Activated T-helper 2 cell treated with anti-CD3 and anti-CD28 coated beads, Interferon-gamma antibody, Interleukin-2, Interleukin-4, amounts not matched to agents 10 μg/mL and 5 μg/mL and 100 μg/mL, durations not matched to agents 14 hours and 24 hours and 36 hours (primary cell): Measurements from ENCODE around the gene CST6. TPM values are rescaled to one million over a fixed set of nuclear protein-coding genes. Genes with fewer than 3 reads are reported as not detected.
A peak's percentile ranks its signal among the peaks of the same experiment; 100 is the strongest.

ENCODE experiments used
- DNase-seq: peaks from one replicate; pipeline ENCODE4 v3.0.0; 2021; ENCODE audit warnings: low spot score
- H3K27ac Mint-ChIP-seq: one replicate; pipeline ENCODE4 v1.8.0; 2021; ENCODE audit warnings: mixed read lengths
- H3K27me3 Mint-ChIP-seq: one replicate; pipeline ENCODE4 v1.8.0; 2021; ENCODE audit warnings: low read depth, mixed read lengths
- H3K36me3 Mint-ChIP-seq: one replicate; pipeline ENCODE4 v1.8.0; 2021; ENCODE audit warnings: low read depth, mixed read lengths
- H3K4me1 Mint-ChIP-seq: one replicate; pipeline ENCODE4 v1.8.0; 2021; ENCODE audit warnings: low read depth, mixed read lengths
- H3K4me3 Mint-ChIP-seq: one replicate; pipeline ENCODE4 v1.8.0; 2021; ENCODE audit warnings: low read depth, mild to moderate bottlenecking, moderate library complexity, mixed read lengths
- H3K9me3 Mint-ChIP-seq: one replicate; pipeline ENCODE4 v1.8.0; 2021; ENCODE audit warnings: mixed read lengths
- intact Hi-C: fragments of 100-400 bp; cut with micrococcal nuclease; formaldehyde crosslinking; loops from one replicate; pipeline ENCODE4 v1.15.1; 2023
- total RNA-seq: library from RNA; stranded (reverse); gene quantifications from 2 replicates; pipeline ENCODE4 v1.2.3, GENCODE V29; 2022

Gene CST6
- total RNA-seq, 1 donor from 2014 or later = 0.75 TPM

- no peaks in the 10 kb centered on the region for H3K27me3 Mint-ChIP-seq
- no peak for DNase-seq
- H3K4me1 Mint-ChIP-seq = no peaks in the 10 kb centered on the region
- H3K4me3 Mint-ChIP-seq = no peak overlapping the region
- H3K36me3 Mint-ChIP-seq = peaks cover 44% of the 10 kb centered on the region
- intact Hi-C loops = no loop called here
- H3K9me3 Mint-ChIP-seq = no peaks in the 10 kb centered on the region
- no peak overlapping the region for H3K27ac Mint-ChIP-seq
Observed at GRCh38 chr11:65978391-65979238, 33.2 kb upstream of the CST6 start.

- no peaks in the 10 kb centered on the region for H3K27me3 Mint-ChIP-seq
- no peaks in the 10 kb centered on the region for H3K9me3 Mint-ChIP-seq
- no peak for DNase-seq
Observed at GRCh38 chr11:65979261-65979759, 32.5 kb upstream of the CST6 start.

GRCh38 chr11:65981101-65981740, 30.6 kb upstream of the CST6 start:
- Mint-ChIP-seq H3K4me3 (no peak overlapping the region), H3K27ac (no peak overlapping the region), H3K36me3 (peaks cover 32% of the 10 kb centered on the region), H3K9me3 (no peaks in the 10 kb centered on the region), H3K27me3 (no peaks in the 10 kb centered on the region), H3K4me1 (no peaks in the 10 kb centered on the region)
- intact Hi-C loops = no loop called here
- no peak for DNase-seq

More at GRCh38 chr11:65979261-65979759, 32.5 kb upstream of the CST6 start:
- Mint-ChIP-seq H3K4me1 (no peaks in the 10 kb centered on the region), H3K27ac (no peak overlapping the region), H3K36me3 (peaks cover 40% of the 10 kb centered on the region), H3K4me3 (no peak overlapping the region)
- intact Hi-C loops = no loop called here

- Mint-ChIP-seq H3K27me3 (no peaks in the 10 kb centered on the region), H3K4me1 (no peaks in the 10 kb centered on the region), H3K27ac (no peak overlapping the region), H3K36me3 (peaks cover 22% of the 10 kb centered on the region), H3K4me3 (no peak overlapping the region), H3K9me3 (no peaks in the 10 kb centered on the region)
- intact Hi-C loops = no loop called here
- DNase-seq = no peak
Observed at GRCh38 chr11:65981972-65982823, 29.6 kb upstream of the CST6 start.

- H3K4me3 Mint-ChIP-seq = no peak overlapping the region
- peaks cover 17% of the 10 kb centered on the region for H3K36me3 Mint-ChIP-seq
- no peak for DNase-seq
- no peak overlapping the region for H3K27ac Mint-ChIP-seq
- H3K9me3 Mint-ChIP-seq = no peaks in the 10 kb centered on the region
- no peaks in the 10 kb centered on the region for H3K27me3 Mint-ChIP-seq
- no peaks in the 10 kb centered on the region for H3K4me1 Mint-ChIP-seq
- intact Hi-C loops = no loop called here
Observed at GRCh38 chr11:65982824-65983588, 28.8 kb upstream of the CST6 start.

- no peaks in the 10 kb centered on the region for H3K4me1 Mint-ChIP-seq
- H3K4me3 Mint-ChIP-seq = no peak overlapping the region
- H3K36me3 Mint-ChIP-seq = peaks cover 13% of the 10 kb centered on the region
- no peak for DNase-seq
- intact Hi-C loops = no loop called here
- no peaks in the 10 kb centered on the region for H3K9me3 Mint-ChIP-seq
- H3K27ac Mint-ChIP-seq = no peak overlapping the region
- H3K27me3 Mint-ChIP-seq = no peaks in the 10 kb centered on the region
Observed at GRCh38 chr11:65983589-65983987, 28.2 kb upstream of the CST6 start.

- DNase-seq = no peak
- Mint-ChIP-seq H3K4me1 (peaks cover 5% of the 10 kb centered on the region), H3K27me3 (no peaks in the 10 kb centered on the region), H3K4me3 (no peak overlapping the region), H3K27ac (no peak overlapping the region), H3K9me3 (no peaks in the 10 kb centered on the region), H3K36me3 (peaks cover 6% of the 10 kb centered on the region)
- intact Hi-C loops = no loop called here
Observed at GRCh38 chr11:65987336-65987735, 24.5 kb upstream of the CST6 start.

GRCh38 chr11:65988791-65989592, 22.8 kb upstream of the CST6 start:
- Mint-ChIP-seq H3K27ac (peak overlapping the region; percentile 85), H3K27me3 (no peaks in the 10 kb centered on the region), H3K36me3 (peaks cover 6% of the 10 kb centered on the region), H3K4me1 (peaks cover 5% of the 10 kb centered on the region), H3K4me3 (no peak overlapping the region), H3K9me3 (no peaks in the 10 kb centered on the region)
- peak; percentile 89 for DNase-seq
- intact Hi-C loops = loop anchor here (1.0 kb wide), 7 partner anchors 13 to 283 kb away; partner anchors contain the start of genes AP5B1, BANF1, EIF1AD and FIBP

- peaks cover 17% of the 10 kb centered on the region for H3K36me3 Mint-ChIP-seq
- H3K27ac Mint-ChIP-seq = no peak overlapping the region
- peaks cover 7% of the 10 kb centered on the region for H3K4me1 Mint-ChIP-seq
Observed at GRCh38 chr11:65992056-65992455, 19.8 kb upstream of the CST6 start.

GRCh38 chr11:65997286-65997685, 14.5 kb upstream of the CST6 start:
- no peak for DNase-seq
- Mint-ChIP-seq H3K27ac (no peak overlapping the region), H3K27me3 (no peaks in the 10 kb centered on the region), H3K36me3 (peaks cover 57% of the 10 kb centered on the region), H3K4me1 (peaks cover 13% of the 10 kb centered on the region), H3K4me3 (no peak overlapping the region), H3K9me3 (no peaks in the 10 kb centered on the region)
- intact Hi-C loops = no loop called here

More at GRCh38 chr11:65992056-65992455, 19.8 kb upstream of the CST6 start:
- no peaks in the 10 kb centered on the region for H3K9me3 Mint-ChIP-seq
- no peaks in the 10 kb centered on the region for H3K27me3 Mint-ChIP-seq
- no peak overlapping the region for H3K4me3 Mint-ChIP-seq
- intact Hi-C loops = no loop called here
- no peak for DNase-seq

- intact Hi-C loops = loop anchor here (1.0 to 5.0 kb wide), 5 partner anchors 13 to 290 kb away; partner anchors contain the start of genes KAT5, SART1 and SF3B2
- Mint-ChIP-seq H3K4me3 (peak within 1 kb of the TSS; percentile 98), H3K36me3 (peaks cover 82% of the 10 kb centered on the region), H3K27me3 (no peaks in the 10 kb centered on the region), H3K4me1 (peaks cover 20% of the 10 kb centered on the region), H3K9me3 (no peaks in the 10 kb centered on the region), H3K27ac (peak within 1 kb of the TSS; percentile 99)
- peak; percentile 96 for DNase-seq
Observed at GRCh38 chr11:66001942-66002647, 9.7 kb upstream of the CST6 start, which contains the start of the genes BANF1 and EIF1AD. BANF1 (plus strand) TSS chr11:66002503; CDS start chr11:66003251, 748 bp downstream. EIF1AD (minus strand) TSS chr11:66002157; CDS start chr11:66000389, 1,768 bp downstream.
